Iris pigment epithelial cell (primary cell): ENCODE data around the gene IGF2BP3.
A peak's percentile ranks its signal among the peaks of the same experiment; 100 is the strongest.
"Not testable (repeated sequence)": the region's sequence is repeated elsewhere in the genome, so short reads cannot be mapped to it uniquely, and the experiment has no call there.

ENCODE experiments used
- DNase-seq: peaks from one replicate; pipeline ENCODE4 v3.0.0-alpha.2; 2011; ENCODE audit warnings: low read depth

IGF2BP3 gene

DNA sequence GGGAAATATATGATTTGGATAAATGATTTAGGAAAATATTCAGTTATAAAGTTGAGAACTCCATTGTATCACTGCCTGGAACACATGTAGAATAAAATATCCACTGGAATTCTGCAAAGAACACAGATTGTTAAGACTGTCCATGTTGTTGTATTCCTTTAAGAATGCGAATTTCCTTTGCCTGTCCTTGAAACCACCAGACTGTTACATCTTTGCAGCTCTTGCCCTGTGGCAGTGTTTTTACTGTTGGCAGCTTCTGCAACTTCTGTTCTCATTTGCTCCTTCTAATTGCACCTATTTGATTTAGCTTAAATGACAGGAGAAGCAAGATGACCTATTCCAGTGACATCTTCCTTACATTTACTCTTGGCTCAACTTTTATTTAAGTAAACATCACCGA, 131.4 kb downstream of the IGF2BP3 start:
- no peak for DNase-seq

DNA sequence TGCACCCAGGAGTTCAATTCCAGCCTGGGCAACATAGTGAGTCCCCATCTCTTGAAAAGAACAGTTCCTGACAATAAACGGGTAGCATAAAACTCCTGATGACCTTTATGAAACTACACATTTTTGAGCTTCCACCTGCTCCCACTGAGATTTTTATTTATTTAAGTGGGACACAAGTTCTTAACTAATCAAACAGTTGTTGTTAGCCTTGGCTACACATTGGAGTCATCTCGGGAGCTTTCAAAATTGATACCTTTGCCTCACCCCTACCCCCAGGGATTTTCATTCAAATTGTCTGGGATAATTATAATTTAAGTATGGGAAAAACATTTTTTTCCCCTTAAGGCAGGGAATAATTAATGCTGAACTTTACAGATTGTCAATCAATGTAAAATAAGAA, 131.9 kb downstream of the IGF2BP3 start:
- DNase-seq: no peak

DNA sequence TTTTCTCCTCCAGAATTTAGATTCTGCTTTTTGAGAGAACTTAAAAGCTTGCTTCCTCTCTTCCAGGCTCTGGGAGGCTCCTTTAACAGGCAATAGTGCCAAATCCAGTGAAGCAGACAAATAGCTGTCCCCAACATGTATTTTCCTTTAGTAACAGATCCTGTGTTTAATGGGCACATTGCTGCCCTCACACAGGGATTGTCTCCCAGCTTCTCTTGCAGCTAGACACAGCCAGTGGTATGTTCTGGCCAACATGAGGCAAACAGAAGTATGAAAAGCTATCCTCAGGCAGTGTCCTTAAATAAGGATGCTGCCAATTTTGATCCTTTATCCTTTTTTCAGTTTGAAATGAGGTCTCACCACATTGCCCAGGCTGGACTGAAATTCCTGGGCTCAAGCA, 132.9 kb downstream of the IGF2BP3 start:
- DNase-seq: no peak

DNA sequence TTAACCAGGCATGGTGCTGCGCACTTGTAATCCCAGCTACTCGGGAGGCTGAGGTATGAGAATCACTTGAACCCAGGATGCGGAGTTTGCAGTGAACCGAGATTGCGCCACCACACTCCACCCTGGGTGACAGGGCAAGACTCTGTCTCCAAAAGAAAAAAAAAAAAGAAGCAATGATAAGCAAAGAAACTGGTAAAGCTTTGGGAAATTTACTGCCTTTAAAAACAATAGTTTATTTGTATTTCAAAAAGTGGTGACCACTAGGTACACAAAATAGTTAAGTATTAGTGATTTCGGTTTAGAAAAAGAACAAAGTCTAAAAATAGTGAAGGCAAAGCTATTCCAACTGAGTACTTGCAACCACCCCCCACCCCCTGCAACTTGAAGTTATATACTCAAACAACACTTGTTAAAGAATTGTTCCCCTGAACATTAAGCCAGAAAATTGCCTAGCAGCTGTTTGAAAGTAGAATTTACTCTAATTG, 133.4 kb downstream of the IGF2BP3 start:
- no peak for DNase-seq

DNA sequence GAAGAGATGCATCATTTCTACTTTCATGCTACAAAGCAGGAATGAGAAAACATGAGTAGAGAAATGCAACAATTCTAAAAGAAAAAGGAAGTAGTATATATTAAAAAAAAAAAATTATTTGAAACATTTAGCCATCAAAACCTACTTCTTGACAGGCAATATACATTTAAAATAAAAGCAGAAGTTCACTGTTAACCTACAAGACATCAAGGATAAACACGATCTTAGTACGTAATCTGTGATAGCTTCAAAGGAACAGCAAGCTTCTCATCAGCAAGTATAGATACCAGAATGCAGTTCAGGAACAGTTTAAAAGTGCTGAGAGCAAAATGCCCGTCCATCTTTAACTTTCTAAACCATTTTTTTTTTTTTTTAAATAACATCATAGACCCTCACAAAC, 134.2 kb downstream of the IGF2BP3 start:
- DNase-seq: no peak

DNA sequence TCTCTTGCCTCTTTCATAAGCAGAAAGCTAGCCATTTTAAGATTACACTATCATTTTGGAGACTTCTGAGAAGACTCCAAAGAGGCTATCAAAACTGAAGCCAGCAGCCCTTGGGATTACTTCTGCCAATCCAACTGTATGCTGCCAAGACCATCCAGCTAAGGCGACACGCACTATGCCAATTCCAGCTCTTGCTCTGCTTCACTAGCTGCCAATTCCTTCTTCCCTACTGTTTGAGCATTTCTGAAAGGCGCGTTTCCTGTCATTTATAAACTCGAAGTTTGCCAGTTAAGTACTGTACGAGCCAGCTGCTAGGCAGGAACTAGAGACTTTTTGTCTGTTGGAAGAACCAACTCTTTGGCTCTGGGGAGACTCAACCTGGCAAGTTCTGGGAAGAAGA, 134.7 kb downstream of the IGF2BP3 start:
- DNase-seq: no peak

DNA sequence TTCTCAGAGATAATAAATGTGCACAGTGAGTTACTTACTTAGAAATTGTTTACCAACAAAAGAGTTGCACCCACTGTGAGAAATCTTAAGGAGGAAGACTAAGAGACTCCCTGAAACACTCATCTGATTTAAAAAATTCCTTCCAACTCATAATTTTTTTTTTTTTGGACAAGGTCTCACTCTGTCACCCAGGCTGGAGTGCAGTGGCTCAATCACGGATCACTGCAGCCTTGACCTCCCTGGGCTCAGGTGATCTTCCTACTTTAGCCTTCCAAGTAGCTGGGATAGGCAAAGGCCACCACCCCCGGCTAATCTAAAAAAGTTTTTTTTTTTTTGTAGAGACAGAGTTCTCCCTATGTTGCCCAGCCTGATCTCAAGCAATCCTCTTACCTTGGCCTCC, 135.2 kb downstream of the IGF2BP3 start:
- DNase-seq: no peak

DNA sequence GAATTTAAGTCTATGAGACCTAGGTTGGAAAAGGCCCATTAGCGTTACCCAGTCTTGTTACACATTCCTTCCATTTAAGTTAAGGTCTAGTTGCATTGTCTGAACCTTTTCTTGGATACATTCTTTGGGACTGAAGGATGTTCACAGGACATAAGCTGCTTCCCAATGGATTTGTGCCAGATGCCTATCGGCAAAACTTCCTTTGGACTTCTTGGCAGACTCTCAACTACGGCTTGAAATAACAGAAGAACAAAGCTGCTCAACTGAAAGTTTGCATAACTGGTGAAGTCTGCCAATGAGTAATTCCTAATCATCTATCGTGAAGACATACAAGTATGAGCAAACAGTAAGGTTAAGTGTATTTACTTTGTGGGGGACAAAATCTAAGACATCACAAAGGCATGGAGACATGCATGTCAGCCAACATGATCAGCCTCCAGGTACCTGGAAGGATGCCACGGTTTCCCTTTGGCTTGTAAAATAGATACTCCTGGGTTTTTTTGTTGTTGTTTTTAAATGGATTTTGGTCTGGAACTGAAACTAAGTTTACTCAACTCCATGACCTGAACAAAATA, 135.7 kb downstream of the IGF2BP3 start:
- DNase-seq: peak; percentile 97

DNA sequence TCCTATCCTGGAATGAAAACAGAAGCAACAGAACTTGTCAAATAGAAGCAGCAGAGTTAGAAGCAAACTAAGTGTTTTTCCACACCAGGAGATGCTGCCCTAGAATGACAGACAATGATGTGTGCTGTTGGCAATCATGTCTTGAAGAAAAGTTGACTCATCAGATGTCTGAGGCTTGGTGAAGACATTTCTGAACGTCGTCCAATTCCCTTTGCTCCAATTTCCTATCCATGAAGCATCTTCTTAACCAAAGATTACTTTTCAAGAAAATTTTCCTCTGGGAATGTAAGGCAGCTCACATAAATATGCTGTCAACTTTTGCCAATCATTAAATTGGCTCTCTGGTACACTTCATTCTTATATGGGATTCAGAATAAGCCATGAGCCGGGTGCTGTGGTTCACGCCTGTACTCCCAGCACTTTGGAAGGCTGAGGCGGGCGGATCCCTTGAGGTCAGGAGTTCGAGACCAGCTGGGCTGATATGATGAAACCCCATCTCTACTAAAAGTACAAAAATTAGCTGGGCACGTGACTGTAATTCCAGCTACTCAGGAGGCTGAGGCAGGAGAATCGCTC, 136.5 kb downstream of the IGF2BP3 start:
- DNase-seq: peak; percentile 98

DNA sequence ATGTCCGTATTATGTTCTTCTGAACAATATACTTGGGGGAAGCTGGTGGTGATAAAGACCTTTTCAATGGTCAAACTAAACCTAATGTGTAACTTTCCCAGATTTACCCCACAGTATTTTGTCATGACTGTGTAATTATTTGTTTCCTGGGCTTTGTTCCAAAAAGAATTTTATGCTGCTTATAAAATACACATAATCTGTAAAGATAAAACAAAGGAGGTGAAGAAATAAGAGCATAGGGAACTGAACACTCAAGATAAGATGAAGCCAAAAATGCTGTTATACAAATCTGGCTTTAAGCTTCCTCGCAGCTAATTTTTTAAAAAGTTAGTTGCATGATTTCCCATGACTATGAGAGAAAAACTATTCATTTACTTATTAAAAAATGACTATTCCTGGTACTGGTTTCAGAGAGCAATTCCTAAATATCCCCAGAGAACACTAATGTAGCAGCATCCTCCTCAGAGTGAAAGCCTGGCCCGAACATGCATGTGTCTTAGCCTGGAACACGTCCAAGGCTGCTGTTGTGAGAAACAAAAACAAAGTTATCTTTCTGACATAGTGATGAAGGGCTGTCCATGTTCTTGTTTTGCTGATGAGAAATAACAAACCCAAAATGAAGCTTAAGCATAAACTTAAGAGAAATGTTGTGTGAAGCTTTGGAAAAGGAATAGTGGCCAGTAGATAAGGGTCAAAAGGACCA, 137.2 kb downstream of the IGF2BP3 start:
- peak; percentile 70 for DNase-seq

DNA sequence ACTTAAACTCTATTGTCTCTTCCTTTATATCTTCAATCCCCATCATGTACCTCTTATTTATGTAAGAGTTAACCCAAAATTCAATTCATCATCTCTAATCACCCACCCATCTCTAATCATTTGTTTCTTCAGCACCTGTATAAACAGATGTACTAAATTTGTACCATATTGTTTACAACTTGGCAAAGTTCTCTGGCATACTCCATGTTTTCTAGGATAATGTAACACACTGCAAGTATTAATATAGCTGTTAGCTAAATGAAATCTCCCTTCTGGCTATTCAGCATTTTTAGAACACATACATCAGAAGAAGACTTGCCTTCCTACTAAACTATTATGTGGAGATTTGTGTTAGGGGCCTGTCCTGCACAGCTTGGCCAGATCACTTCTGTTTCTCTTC, 138.1 kb downstream of the IGF2BP3 start:
- no peak for DNase-seq

DNA sequence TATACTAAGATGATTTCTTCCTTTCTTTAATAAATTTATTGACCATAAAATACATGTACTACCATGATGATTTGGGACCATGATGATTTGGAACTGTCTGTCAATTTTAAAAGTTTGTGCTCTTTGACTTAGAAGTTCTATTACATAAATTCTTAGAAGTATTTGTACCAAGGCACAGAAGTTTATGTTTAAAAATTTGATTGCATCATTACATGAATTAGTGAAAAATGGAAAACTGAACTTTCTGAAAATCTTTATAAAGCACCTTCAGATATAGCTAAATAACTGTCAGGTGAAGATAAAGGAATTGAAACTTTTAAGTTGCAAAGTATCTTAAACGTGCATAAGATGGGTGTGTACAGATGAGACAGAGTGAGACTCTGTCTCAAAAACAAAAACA, 139.2 kb downstream of the IGF2BP3 start:
- DNase-seq: no peak

DNA sequence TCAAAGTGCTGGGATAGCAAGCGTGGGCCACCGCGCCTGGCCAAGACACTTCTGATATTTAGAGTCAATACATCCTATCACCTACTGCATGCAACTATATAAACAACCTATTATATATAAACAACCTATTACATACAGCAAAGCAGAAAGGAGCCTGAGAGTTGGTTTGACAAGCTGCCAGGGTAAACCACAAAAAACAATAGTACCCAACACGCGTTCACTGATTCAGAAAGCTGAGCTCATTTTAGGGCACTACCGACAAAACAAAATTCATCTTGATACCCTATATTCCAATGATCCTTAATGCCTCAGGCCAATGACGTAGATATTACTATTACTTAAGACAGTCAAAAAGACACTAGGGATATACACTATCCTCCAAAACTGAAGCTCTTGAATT, 154.9 kb downstream of the IGF2BP3 start:
- peak; percentile 49 for DNase-seq

DNA sequence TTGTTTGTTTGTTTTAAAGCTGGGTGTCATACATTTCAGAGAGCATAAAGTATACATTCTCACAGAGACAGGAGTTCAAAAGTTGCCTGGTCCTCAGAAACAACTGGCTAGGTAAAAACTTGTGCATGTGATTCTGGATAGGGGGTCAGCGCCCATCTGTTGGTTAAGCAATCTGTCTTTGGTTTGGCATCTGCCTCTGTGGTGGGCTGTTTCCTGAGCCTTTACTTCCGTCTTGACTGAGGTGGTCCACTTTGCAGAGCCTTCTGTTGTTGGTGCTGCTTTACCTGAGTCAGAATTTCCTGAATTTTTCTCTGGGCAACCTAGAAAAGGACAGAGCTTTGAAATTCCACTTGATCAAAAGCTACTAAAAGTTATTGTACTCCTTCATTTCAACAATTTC, 158.2 kb downstream of the IGF2BP3 start:
- DNase-seq: not testable (repeated sequence)

DNA sequence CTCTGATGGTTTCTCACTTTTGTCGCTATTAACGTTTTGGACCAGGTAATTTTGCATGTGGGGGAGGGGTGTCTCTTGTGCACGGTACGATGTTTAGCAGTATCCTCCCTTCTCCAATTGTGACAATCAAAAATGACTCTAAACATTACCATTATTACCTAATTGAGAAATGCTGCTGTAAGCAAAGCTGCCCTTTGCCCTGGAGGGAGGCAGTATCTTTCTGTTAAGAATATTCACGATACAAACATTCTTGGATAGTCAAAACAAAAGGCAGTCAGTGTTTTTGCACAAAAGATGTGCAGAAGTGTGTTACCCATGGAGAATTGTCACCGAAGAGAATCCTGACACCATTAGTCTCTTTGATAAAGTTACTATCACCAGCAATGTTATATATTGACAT, 161.5 kb downstream of the IGF2BP3 start:
- no peak for DNase-seq

DNA sequence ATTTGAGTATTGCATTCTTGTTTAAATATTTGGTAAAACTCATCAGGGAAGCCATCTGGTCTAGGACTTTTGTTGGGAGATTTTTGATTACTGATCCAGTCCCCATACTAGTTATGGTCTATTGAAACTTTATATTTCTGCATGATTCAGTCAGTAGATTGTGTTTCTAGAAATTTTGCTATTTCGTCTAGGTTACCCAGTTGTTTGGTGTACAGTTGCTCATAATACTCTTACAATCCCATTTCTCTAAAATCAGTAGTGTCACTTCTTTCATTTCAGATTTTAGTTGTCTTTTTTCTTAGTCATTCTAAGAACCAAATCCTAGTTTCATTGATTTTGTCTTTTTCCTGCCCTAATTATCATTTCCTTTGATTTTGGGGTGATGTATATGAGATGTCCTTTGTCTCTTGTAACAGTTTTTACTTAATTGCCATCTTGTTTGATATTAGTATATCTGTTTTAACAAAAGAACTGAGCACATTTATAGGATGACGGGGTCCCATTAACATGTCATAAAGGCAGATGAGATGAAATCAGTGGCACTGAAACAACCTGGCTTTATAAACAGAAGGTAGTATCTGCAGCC, 163.3 kb downstream of the IGF2BP3 start:
- no peak for DNase-seq

DNA sequence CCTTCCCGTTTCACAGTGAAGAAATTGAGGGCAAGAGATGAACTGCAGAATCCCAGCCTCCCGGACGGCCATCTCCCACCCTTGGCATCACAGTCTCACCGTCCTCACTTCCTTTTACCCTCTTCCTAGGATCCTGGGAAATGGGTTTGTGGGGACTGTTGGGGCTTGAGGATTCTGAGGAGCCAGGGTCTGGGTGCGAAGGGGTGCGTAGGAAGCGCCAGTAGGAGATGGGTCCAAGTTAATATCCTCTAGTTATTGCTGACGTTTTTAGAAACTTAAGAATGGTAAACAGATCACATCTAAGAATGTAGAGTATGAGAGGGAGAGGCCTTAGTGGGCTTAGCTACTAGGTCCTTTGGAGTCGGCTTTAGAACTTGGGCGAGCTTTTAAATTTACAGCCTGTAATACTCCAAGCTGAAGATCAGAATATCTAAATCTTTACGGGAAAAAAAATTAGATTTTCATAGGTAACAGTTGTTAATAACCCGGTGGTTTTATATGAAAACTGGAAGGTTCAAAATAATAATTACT, 170.5 kb downstream of the IGF2BP3 start:
- DNase-seq: peak; percentile 65

DNA sequence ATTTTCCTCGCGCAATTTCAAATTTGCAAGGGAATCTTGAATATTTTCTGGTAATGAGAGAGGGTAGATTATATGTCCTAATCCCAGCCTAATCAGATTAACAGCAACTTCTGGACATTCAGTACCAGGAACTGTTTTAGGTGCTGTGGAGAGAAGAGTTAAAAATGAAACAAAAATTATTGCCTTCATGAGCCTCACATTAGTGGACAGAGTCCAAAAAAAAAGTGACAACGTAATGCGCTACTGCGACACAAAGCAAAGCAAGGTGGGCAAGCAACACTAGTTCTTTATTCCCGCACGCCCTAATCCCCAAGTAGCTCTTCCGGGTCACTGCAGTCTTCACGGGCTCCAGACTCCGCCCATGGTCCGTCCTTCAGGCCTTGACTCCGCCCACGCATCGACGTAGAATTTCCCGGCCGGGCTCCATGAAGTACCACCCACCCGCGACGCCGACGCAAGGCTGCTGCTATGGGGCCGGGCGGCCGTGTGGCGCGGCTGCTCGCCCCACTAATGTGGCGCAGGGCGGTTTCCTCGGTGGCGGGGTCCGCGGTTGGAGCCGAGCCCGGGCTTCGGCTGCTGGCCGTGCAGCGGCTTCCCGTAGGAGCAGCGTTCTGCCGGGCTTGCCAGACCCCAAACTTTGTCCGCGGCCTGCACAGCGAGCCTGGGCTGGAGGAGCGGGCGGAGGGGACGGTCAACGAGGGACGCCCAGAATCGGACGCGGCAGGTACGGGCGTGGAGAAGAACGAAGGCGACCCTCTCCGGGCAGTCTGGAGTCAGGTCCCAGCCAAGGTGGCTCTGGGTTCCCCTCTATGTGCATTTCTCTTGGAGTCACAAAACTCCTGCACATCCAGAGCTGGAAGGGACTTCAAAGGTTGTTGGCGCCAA, 171.2 kb downstream of the IGF2BP3 start, which contains the start of gene MALSU1:
TSS of gene MALSU1 (plus strand) at position 455 of the 885 bp plus-strand sequence. CDS start at position 469, 14 bp downstream.
- DNase-seq: peak; percentile 98

DNA sequence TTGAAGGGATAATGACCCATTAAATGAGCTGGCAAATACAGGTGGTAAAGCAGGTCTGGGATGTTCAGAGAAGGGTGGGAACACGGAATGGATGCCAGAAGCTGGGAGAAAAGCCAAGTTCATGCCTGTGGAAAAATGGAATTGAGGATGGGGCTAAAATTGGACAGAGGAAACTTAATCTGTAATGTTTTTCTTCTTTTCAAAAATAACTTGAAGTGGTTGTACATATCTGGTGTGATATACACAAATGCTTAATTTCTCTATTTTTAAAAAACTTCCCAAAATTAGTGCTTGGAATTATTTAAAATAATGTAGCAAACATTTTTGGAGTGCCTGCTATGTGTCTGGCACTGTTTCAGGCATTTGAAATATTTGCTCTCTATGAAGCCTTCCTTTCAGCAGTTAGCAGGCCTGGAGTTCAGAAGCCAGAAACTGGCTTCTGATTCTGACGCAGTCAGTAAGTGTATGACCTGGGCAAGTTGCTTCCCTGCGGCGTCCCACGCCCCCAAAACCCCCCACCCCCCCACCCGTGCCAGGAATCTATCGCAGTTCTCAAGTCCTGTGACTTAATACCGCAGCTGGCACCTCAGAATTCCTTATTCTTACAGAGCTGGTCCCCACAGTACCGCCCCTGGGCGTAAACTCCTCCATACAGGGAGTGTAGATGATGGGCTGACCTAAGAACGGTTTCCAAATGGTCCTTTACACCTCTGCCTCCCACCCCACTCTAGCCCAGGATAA, 172.0 kb downstream of the IGF2BP3 start:
- peak; percentile 80 for DNase-seq

DNA sequence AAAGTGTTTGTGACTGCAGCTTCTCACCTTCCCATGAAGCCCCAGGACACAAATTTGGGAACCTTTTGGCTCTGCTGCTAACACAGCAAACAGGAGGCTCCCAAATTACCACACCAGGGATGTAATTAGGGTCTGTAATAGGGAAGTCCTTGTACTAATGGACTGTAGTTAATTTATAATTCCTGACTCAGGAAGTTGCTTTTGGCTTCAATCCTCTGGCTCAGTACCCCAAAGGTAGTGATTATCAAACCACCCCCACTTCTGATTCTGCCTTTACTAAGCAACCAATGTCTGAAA, 174.9 kb downstream of the IGF2BP3 start:
- no peak for DNase-seq
